H9 (cell line): ENCODE measurements around the gene ANKUB1. TPM values are rescaled to one million over a fixed set of nuclear protein-coding genes. Genes with fewer than 3 reads are reported as not detected.

Experiments
- DNase-seq: peaks from one replicate; pipeline ENCODE4 v3.0.0-alpha.2; 2017
- H2AFZ ChIP-seq: one replicate; pipeline ENCODE4 v1.6.1; 2013; ENCODE audit warnings: mild to moderate bottlenecking, low read length, control low read depth, moderate library complexity
- H2AK5ac ChIP-seq: 2 replicates; pipeline ENCODE4 v1.6.1; 2013; ENCODE audit warnings: low read length, control low read depth, mixed read lengths; ENCODE audit not compliant: insufficient read length
- H2BK120ac ChIP-seq: one replicate; pipeline ENCODE4 v1.6.1; 2013; ENCODE audit warnings: low read depth, mild to moderate bottlenecking, low read length, control low read depth, inconsistent platforms; ENCODE audit not compliant: poor library complexity, severe bottlenecking
- H2BK12ac ChIP-seq: 2 replicates; pipeline ENCODE4 v1.6.1; 2013; ENCODE audit warnings: low read length, control low read depth, mixed read lengths, low read depth; ENCODE audit not compliant: insufficient read length
- H2BK15ac ChIP-seq: 2 replicates; pipeline ENCODE4 v1.6.1; 2013; ENCODE audit warnings: low read depth, low read length, control low read depth
- H2BK20ac ChIP-seq: one replicate; pipeline ENCODE4 v1.6.1; 2013; ENCODE audit warnings: low read depth, mild to moderate bottlenecking, low read length, control low read depth, inconsistent platforms; ENCODE audit not compliant: poor library complexity, severe bottlenecking
- H2BK5ac ChIP-seq: 2 replicates; pipeline ENCODE4 v1.6.1; 2013; ENCODE audit warnings: low read length, control low read depth, mixed read lengths; ENCODE audit not compliant: insufficient read length
- H3K14ac ChIP-seq: 2 replicates; pipeline ENCODE4 v1.6.1; 2013; ENCODE audit warnings: low read length, control low read depth; ENCODE audit not compliant: insufficient read depth
- H3K18ac ChIP-seq: 2 replicates; pipeline ENCODE4 v1.6.1; 2013; ENCODE audit warnings: low read depth, mild to moderate bottlenecking, mixed read lengths, low read length, control low read depth; ENCODE audit not compliant: insufficient read length
- H3K23ac ChIP-seq: 2 replicates; pipeline ENCODE4 v1.6.1; 2013; ENCODE audit warnings: low read length, control low read depth, mixed read lengths, low read depth; ENCODE audit not compliant: insufficient read length
- H3K23me2 ChIP-seq: 2 replicates; pipeline ENCODE4 v1.6.1; 2013; ENCODE audit warnings: low read depth, mild to moderate bottlenecking, mixed read lengths, low read length, control low read depth; ENCODE audit not compliant: insufficient read length, poor library complexity, severe bottlenecking
- H3K27ac ChIP-seq: 2 replicates; pipeline ENCODE4 v1.5.1; 2013; ENCODE audit warnings: low read length, control low read depth, mixed read lengths, low read depth; ENCODE audit not compliant: insufficient read length
- H3K27me3 ChIP-seq: 2 replicates; pipeline ENCODE4 v1.6.1; 2013; ENCODE audit warnings: low read length, control low read depth, inconsistent platforms; ENCODE audit not compliant: insufficient read depth
- H3K4ac ChIP-seq: 2 replicates; pipeline ENCODE4 v1.6.1; 2013; ENCODE audit warnings: low read depth, mild to moderate bottlenecking, control low read depth, inconsistent platforms, low read length, moderate library complexity
- H3K4me1 ChIP-seq: 2 replicates; pipeline ENCODE4 v1.6.1; 2013; ENCODE audit warnings: low read length, control low read depth, inconsistent platforms; ENCODE audit not compliant: insufficient read depth
- H3K4me2 ChIP-seq: 2 replicates; pipeline ENCODE4 v1.6.1; 2013; ENCODE audit warnings: low read length, control low read depth, mixed read lengths; ENCODE audit not compliant: insufficient read length, insufficient read depth
- H3K56ac ChIP-seq: 2 replicates; pipeline ENCODE4 v1.6.1; 2013; ENCODE audit warnings: low read depth, mild to moderate bottlenecking, mixed read lengths, low read length, control low read depth; ENCODE audit not compliant: insufficient read length
- H3K79me1 ChIP-seq: 2 replicates; pipeline ENCODE4 v1.6.1; 2013; ENCODE audit warnings: low read depth, mild to moderate bottlenecking, moderate library complexity, low read length, control low read depth, inconsistent platforms; ENCODE audit not compliant: insufficient read depth, poor library complexity, severe bottlenecking
- H3K79me2 ChIP-seq: 2 replicates; pipeline ENCODE4 v1.6.1; 2013; ENCODE audit warnings: low read length, control low read depth, inconsistent platforms; ENCODE audit not compliant: insufficient read depth
- H3K9ac ChIP-seq: 2 replicates; pipeline ENCODE4 v1.6.1; 2013; ENCODE audit warnings: low read length, control low read depth, mixed read lengths; ENCODE audit not compliant: insufficient read length; ENCODE audit errors: extremely low read depth
- H3K9me3 ChIP-seq: one replicate; pipeline ENCODE4 v1.6.1; 2013; ENCODE audit warnings: low read depth, low read length, inconsistent platforms; ENCODE audit not compliant: control insufficient read depth
- H3T11ph ChIP-seq: one replicate; pipeline ENCODE4 v1.6.1; 2013; ENCODE audit warnings: mild to moderate bottlenecking, low read length, control low read depth, inconsistent platforms
- H4K20me1 ChIP-seq: one replicate; pipeline ENCODE4 v1.6.1; 2013; ENCODE audit not compliant: control insufficient read depth, insufficient read length, insufficient read depth
- H4K5ac ChIP-seq: 2 replicates; pipeline ENCODE4 v1.6.1; 2013; ENCODE audit warnings: low read depth, mild to moderate bottlenecking, mixed read lengths, low read length, control low read depth; ENCODE audit not compliant: insufficient read length
- H4K8ac ChIP-seq: replicated peaks from 2 replicates; pipeline ENCODE4 v1.6.1; 2013; ENCODE audit warnings: low read length, control low read depth, mixed read lengths, low read depth; ENCODE audit not compliant: insufficient read length
- H4K91ac ChIP-seq: 2 replicates; pipeline ENCODE4 v1.6.1; 2013; ENCODE audit warnings: low read depth, mild to moderate bottlenecking, moderate library complexity, mixed read lengths, low read length, control low read depth; ENCODE audit not compliant: insufficient read length
- H3K27ac Mint-ChIP-seq, 3 experiments: 2 replicates in 2 of 3; 3 replicates in 1 of 3; pipeline ENCODE4 v1.8.0; 2020 to 2021; ENCODE audit warnings: mixed read lengths in 3 of 3, mild to moderate bottlenecking in 1 of 3, moderate library complexity in 1 of 3
- H3K27me3 Mint-ChIP-seq: 2 replicates; pipeline ENCODE4 v1.8.0; 2021; ENCODE audit warnings: low read depth, mild to moderate bottlenecking, moderate library complexity, mixed read lengths
- H3K36me3 Mint-ChIP-seq, 3 experiments: 2 replicates in 2 of 3; 3 replicates in 1 of 3; pipeline ENCODE4 v1.8.0; 2020 to 2021; ENCODE audit warnings: low read depth in 3 of 3, mixed read lengths in 3 of 3; ENCODE audit not compliant: insufficient read depth in 1 of 3
- H3K4me1 Mint-ChIP-seq, 2 experiments: 2 replicates each; pipeline ENCODE4 v1.8.0; 2020; ENCODE audit warnings: mixed read lengths in 2 of 2
- H3K4me3 Mint-ChIP-seq, 2 experiments: 2 replicates in 1 of 2; 3 replicates in 1 of 2; pipeline ENCODE4 v1.8.0; 2020 to 2021; ENCODE audit warnings: mild to moderate bottlenecking in 2 of 2, mixed read lengths in 2 of 2, moderate library complexity in 1 of 2
- H3K9me3 Mint-ChIP-seq, 2 experiments: 2 replicates in 1 of 2; 3 replicates in 1 of 2; pipeline ENCODE4 v1.8.0; 2020; ENCODE audit warnings: mild to moderate bottlenecking in 2 of 2, mixed read lengths in 2 of 2, moderate library complexity in 1 of 2
- WGBS: extraction: QIAGEN DNeasy Blood & Tissue Kit; methylation state at CpG from one replicate; pipeline ENCODE4 v1.1.7; 2013; ENCODE audit warnings: missing lambda C conversion rate, low lambda C conversion rate, mixed read lengths; ENCODE audit not compliant: insufficient read length; ENCODE audit errors: extremely low coverage; 5-methylcytosine and 5-hydroxymethylcytosine counted together
- total RNA-seq: library from RNA; stranded (reverse); gene quantifications from 2 replicates; pipeline ENCODE4 v1.2.1, GENCODE V29; 2021
- TF ChIP-seq, protein P1 (sequence below): fragments of 200-600 bp; sonication (generic); conservative IDR thresholded peaks from 3 replicates; pipeline ENCODE4 v1.8.0; 2021; ENCODE audit warnings: antibody characterized with exemption, mild to moderate bottlenecking

The ANKUB1 gene
- total RNA-seq, 1 experiment from 2014 or later: not detected

DNA sequence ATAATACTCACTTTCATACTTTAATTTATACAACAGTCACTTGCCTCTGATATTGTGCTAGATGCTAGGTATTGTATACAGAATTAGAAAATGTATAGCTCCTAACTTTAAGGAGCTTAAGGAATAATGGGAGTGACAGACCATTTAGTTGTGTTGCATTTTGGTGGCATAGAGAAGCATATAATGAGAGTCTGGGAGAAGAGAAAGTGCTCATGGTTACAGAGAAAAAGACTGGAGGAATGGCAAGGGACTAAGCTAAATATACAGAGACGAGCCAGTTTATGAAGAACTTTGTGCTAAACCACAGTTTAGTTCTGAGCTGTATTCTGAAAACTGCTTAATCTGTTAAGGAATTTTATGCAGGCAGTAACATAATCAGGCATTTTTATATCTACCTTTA lies 27.1 kb upstream of the ANKUB1 start:
- H3K18ac ChIP-seq: no peak overlapping the region
- no peaks in the 10 kb centered on the region for H3K27me3 ChIP-seq
- no peak overlapping the region for H3K14ac ChIP-seq
- no peak overlapping the region for H4K8ac ChIP-seq
- no peaks in the 10 kb centered on the region for H3K23me2 ChIP-seq
- no peak overlapping the region for H3T11ph ChIP-seq
- no peak overlapping the region for H3K4ac ChIP-seq
- H3K9me3 Mint-ChIP-seq: peaks cover 6 to 12% of the 10 kb centered on the region in 2 experiments; a peak in 3 of 5 replicates
- no peak overlapping the region for H2AK5ac ChIP-seq
- no peak overlapping the region for H3K27ac ChIP-seq
- no peak for DNase-seq
- H3K27ac Mint-ChIP-seq: peak overlapping the region in 1 of 3 experiments; percentile 4; a peak in 1 of 7 replicates
- H3K36me3 Mint-ChIP-seq: peaks cover 5 to 27% (median 18%) of the 10 kb centered on the region in 3 experiments; a peak in 6 of 7 replicates
- no peak overlapping the region for H2BK120ac ChIP-seq
- H3K4me3 Mint-ChIP-seq: no peak overlapping the region
- H4K5ac ChIP-seq: no peak overlapping the region
- H3K9ac ChIP-seq: no peak overlapping the region
- H3K27me3 Mint-ChIP-seq: no peaks in the 10 kb centered on the region
- WGBS: no CpG with 5 or more reads among the region's 1 CpG
- no peak overlapping the region for H2BK12ac ChIP-seq
- no peaks in the 10 kb centered on the region for H3K4me1 ChIP-seq
- TF ChIP-seq, protein P1, sequence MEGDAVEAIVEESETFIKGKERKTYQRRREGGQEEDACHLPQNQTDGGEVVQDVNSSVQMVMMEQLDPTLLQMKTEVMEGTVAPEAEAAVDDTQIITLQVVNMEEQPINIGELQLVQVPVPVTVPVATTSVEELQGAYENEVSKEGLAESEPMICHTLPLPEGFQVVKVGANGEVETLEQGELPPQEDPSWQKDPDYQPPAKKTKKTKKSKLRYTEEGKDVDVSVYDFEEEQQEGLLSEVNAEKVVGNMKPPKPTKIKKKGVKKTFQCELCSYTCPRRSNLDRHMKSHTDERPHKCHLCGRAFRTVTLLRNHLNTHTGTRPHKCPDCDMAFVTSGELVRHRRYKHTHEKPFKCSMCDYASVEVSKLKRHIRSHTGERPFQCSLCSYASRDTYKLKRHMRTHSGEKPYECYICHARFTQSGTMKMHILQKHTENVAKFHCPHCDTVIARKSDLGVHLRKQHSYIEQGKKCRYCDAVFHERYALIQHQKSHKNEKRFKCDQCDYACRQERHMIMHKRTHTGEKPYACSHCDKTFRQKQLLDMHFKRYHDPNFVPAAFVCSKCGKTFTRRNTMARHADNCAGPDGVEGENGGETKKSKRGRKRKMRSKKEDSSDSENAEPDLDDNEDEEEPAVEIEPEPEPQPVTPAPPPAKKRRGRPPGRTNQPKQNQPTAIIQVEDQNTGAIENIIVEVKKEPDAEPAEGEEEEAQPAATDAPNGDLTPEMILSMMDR: no peak
- no peak overlapping the region for H2AFZ ChIP-seq
- no peak overlapping the region for H3K23ac ChIP-seq
- no peaks in the 10 kb centered on the region for H4K20me1 ChIP-seq
- no peak overlapping the region for H4K91ac ChIP-seq
- no peak overlapping the region for H2BK15ac ChIP-seq
- no peak overlapping the region for H3K4me2 ChIP-seq
- H3K79me2 ChIP-seq: peaks cover 33% of the 10 kb centered on the region; the same call in 1 of the 2 replicates
- H3K79me1 ChIP-seq: peaks cover 3% of the 10 kb centered on the region
- peaks cover 30 to 31% of the 10 kb centered on the region in 2 experiments for H3K4me1 Mint-ChIP-seq
- H3K9me3 ChIP-seq: no peaks in the 10 kb centered on the region
- no peak overlapping the region for H2BK20ac ChIP-seq
- H2BK5ac ChIP-seq: no peak overlapping the region
- H3K56ac ChIP-seq: no peak overlapping the region
